ENCODE data around the gene COA8. TPM values are rescaled to one million over a fixed set of nuclear protein-coding genes. Genes with fewer than 3 reads are reported as not detected.

COA8 gene
- total RNA-seq, 1 donor from 2014 or later: 45.2 TPM

- Mint-ChIP-seq H3K27ac (ENCODE audit: unreplicated experiment) (peak within 1 kb of the TSS; percentile 89), H3K4me3 (ENCODE audit: unreplicated experiment) (peak within 1 kb of the TSS; percentile 96), H3K27me3 (ENCODE audit: unreplicated experiment) (peaks cover 14% of the 10 kb centered on the region), H3K4me1 (ENCODE audit: unreplicated experiment) (peaks cover 12% of the 10 kb centered on the region), H3K9me3 (ENCODE audit: unreplicated experiment) (no peaks in the 10 kb centered on the region), H3K36me3 (ENCODE audit: low read depth, unreplicated experiment) (peaks cover 1% of the 10 kb centered on the region)
- TF ChIP-seq CTCF (IDR thresholded peaks at IDR 0.05; ENCODE audit: unreplicated experiment): no peak
- DNase-seq (ENCODE audit: low spot score): peak; percentile 66
These were observed 34.0 kb upstream of the COA8 start, which contains the start of gene TRMT61A for GRCh38 chr14:103528587-103529382. Gene TRMT61A, plus strand, starts transcription at chr14:103529196. Its CDS starts 783 bp downstream, at chr14:103529979.

GRCh38 chr14:103529383-103530365 is 33.1 kb upstream of the COA8 start:
- no peaks in the 10 kb centered on the region for H3K9me3 Mint-ChIP-seq (ENCODE audit: unreplicated experiment)
- DNase-seq (ENCODE audit: low spot score): no peak
- H3K27ac Mint-ChIP-seq (ENCODE audit: unreplicated experiment): peak overlapping the region; percentile 80
- H3K36me3 Mint-ChIP-seq (ENCODE audit: low read depth, unreplicated experiment): no peaks in the 10 kb centered on the region
- TF ChIP-seq CTCF (IDR thresholded peaks at IDR 0.05; ENCODE audit: unreplicated experiment): no peak
- H3K4me3 Mint-ChIP-seq (ENCODE audit: unreplicated experiment): peak overlapping the region; percentile 96
- peaks cover 13% of the 10 kb centered on the region for H3K27me3 Mint-ChIP-seq (ENCODE audit: unreplicated experiment)
- peaks cover 12% of the 10 kb centered on the region for H3K4me1 Mint-ChIP-seq (ENCODE audit: unreplicated experiment)

- Mint-ChIP-seq H3K4me3 (ENCODE audit: unreplicated experiment) (peak overlapping the region; percentile 60), H3K4me1 (ENCODE audit: unreplicated experiment) (peaks cover 12% of the 10 kb centered on the region), H3K27ac (ENCODE audit: unreplicated experiment) (no peak overlapping the region), H3K9me3 (ENCODE audit: unreplicated experiment) (no peaks in the 10 kb centered on the region), H3K36me3 (ENCODE audit: low read depth, unreplicated experiment) (no peaks in the 10 kb centered on the region), H3K27me3 (ENCODE audit: unreplicated experiment) (peaks cover 13% of the 10 kb centered on the region)
- TF ChIP-seq CTCF (IDR thresholded peaks at IDR 0.05; ENCODE audit: unreplicated experiment): no peak
- DNase-seq (ENCODE audit: low spot score): no peak
These were observed 32.4 kb upstream of the COA8 start for GRCh38 chr14:103530390-103530789.

- H3K27ac Mint-ChIP-seq (ENCODE audit: unreplicated experiment): no peak overlapping the region
These were observed 31.9 kb upstream of the COA8 start for GRCh38 chr14:103530831-103531230.

More at GRCh38 chr14:103530831-103531230, 31.9 kb upstream of the COA8 start:
- Mint-ChIP-seq H3K4me3 (ENCODE audit: unreplicated experiment) (peak overlapping the region; percentile 60), H3K36me3 (ENCODE audit: low read depth, unreplicated experiment) (no peaks in the 10 kb centered on the region), H3K4me1 (ENCODE audit: unreplicated experiment) (peaks cover 12% of the 10 kb centered on the region), H3K9me3 (ENCODE audit: unreplicated experiment) (no peaks in the 10 kb centered on the region), H3K27me3 (ENCODE audit: unreplicated experiment) (peaks cover 12% of the 10 kb centered on the region)
- DNase-seq (ENCODE audit: low spot score): no peak
- TF ChIP-seq CTCF (IDR thresholded peaks at IDR 0.05; ENCODE audit: unreplicated experiment): no peak
